Activated B cell treated with CpG ODN at 0.5 μM for 24 hours (primary cell): Measurements from ENCODE around the gene MEF2D. TPM values are rescaled to one million over a fixed set of nuclear protein-coding genes. Genes with fewer than 3 reads are reported as not detected.

Experiments
- total RNA-seq: library from RNA; stranded (reverse); gene quantifications from 2 replicates; pipeline ENCODE4 v1.2.3, GENCODE V29; 2022

The MEF2D gene
- total RNA-seq, 1 donor from 2014 or later: 114 TPM

Other genes with a start within 250 kb of the MEF2D start
- 62.6 and 77.1 TPM in 2 replicates for gene SMG5, start 217.9 kb downstream of the MEF2D start, total RNA-seq
- gene TMEM79, start 216.4 kb downstream of the MEF2D start, total RNA-seq: 5.1 and 5.4 TPM in 2 replicates
- gene GLMP, start 205.1 kb downstream of the MEF2D start, total RNA-seq: 15.9 and 16.8 TPM in 2 replicates
- not detected in 2 replicates for gene VHLL, start 201.5 kb downstream of the MEF2D start, total RNA-seq
- gene CCT3, start 162.5 kb downstream of the MEF2D start, total RNA-seq: 255 and 260 TPM in 2 replicates
- 0.44 TPM in 1 of 2 replicates, not detected in the other for gene TSACC, start 162.2 kb downstream of the MEF2D start, total RNA-seq
- gene RHBG, start 131.6 kb downstream of the MEF2D start, total RNA-seq: not detected in 2 replicates
- 0.22 and 0.29 TPM in 2 replicates for gene IQGAP3, start 71.8 kb upstream of the MEF2D start, total RNA-seq
- 19.6 TPM in 2 replicates for gene TTC24, start 78.9 kb upstream of the MEF2D start, total RNA-seq
- 75.6 and 84.5 TPM in 2 replicates for gene NAXE, start 91.0 kb upstream of the MEF2D start, total RNA-seq
- 64.6 and 71.8 TPM in 2 replicates for gene GPATCH4, start 100.7 kb upstream of the MEF2D start, total RNA-seq
- not detected in 2 replicates for gene HAPLN2, start 118.6 kb upstream of the MEF2D start, total RNA-seq
- 0.27 and 0.51 TPM in 2 replicates for gene BCAN, start 141.3 kb upstream of the MEF2D start, total RNA-seq
- not detected in 2 replicates for gene NES, start 176.6 kb upstream of the MEF2D start, total RNA-seq
- gene CRABP2, start 204.8 kb upstream of the MEF2D start, total RNA-seq: 0.55 and 0.66 TPM in 2 replicates
- gene METTL25B, start 227.7 kb upstream of the MEF2D start, total RNA-seq: 54.5 and 56.7 TPM in 2 replicates
- gene ISG20L2, start 228.0 kb upstream of the MEF2D start, total RNA-seq: 50.8 and 53.0 TPM in 2 replicates
- gene MRPL24, start 240.3 kb upstream of the MEF2D start, total RNA-seq: 65.8 and 83.7 TPM in 2 replicates